Neutrophil (primary cell): Measurements from ENCODE around the gene CLIC5.

ENCODE experiments used
- H3K27ac ChIP-seq: fragments of 200-600 bp; sonication (generic); 2 replicates; pipeline ENCODE4 v1.5.1; 2016; ENCODE audit warnings: mild to moderate bottlenecking, moderate library complexity
- H3K27me3 ChIP-seq: fragments of 200-600 bp; sonication (generic); 2 replicates; pipeline ENCODE4 v1.6.0; 2016; ENCODE audit warnings: mild to moderate bottlenecking
- H3K36me3 ChIP-seq: fragments of 200-600 bp; sonication (generic); 2 replicates; pipeline ENCODE4 v1.5.1; 2017
- H3K4me1 ChIP-seq, 2 experiments: fragments of 200-600 bp in 1 of 2; sonication (generic) in 1 of 2; 1 replicate in 1 of 2; 2 replicates in 1 of 2; pipeline versions ENCODE4 v1.5.1 to v1.6.1; 2013 to 2016; ENCODE audit warnings: low read depth in 1 of 2, low read length in 1 of 2, mild to moderate bottlenecking in 1 of 2, moderate library complexity in 1 of 2; ENCODE audit not compliant: control insufficient read depth in 1 of 2, insufficient read depth in 1 of 2
- H3K4me3 ChIP-seq, 2 experiments: fragments of 200-600 bp in 1 of 2; sonication (generic) in 1 of 2; 1 replicate in 1 of 2; 2 replicates in 1 of 2; pipeline ENCODE4 v1.5.1; 2013 to 2016; ENCODE audit warnings: low read depth in 1 of 2, low read length in 1 of 2, mild to moderate bottlenecking in 1 of 2, moderate library complexity in 1 of 2
- H3K9me3 ChIP-seq: fragments of 200-600 bp; sonication (generic); 2 replicates; pipeline ENCODE4 v1.5.1; 2016
- TF ChIP-seq, protein P1 (sequence below): fragments of 200-600 bp; sonication (generic); IDR thresholded peaks from 2 replicates; pipeline ENCODE4 v1.5.1; 2016; ENCODE audit warnings: antibody characterized with exemption

CLIC5 gene

GRCh38 chr6:45854149-45854742 is 161.4 kb downstream of the CLIC5 start:
- H3K4me3 ChIP-seq = no peak overlapping the region
- no peaks in the 10 kb centered on the region for H3K4me1 ChIP-seq
- H3K27me3 ChIP-seq = no peaks in the 10 kb centered on the region
- no peaks in the 10 kb centered on the region for H3K9me3 ChIP-seq
- no peaks in the 10 kb centered on the region for H3K36me3 ChIP-seq
- TF ChIP-seq, protein P1, sequence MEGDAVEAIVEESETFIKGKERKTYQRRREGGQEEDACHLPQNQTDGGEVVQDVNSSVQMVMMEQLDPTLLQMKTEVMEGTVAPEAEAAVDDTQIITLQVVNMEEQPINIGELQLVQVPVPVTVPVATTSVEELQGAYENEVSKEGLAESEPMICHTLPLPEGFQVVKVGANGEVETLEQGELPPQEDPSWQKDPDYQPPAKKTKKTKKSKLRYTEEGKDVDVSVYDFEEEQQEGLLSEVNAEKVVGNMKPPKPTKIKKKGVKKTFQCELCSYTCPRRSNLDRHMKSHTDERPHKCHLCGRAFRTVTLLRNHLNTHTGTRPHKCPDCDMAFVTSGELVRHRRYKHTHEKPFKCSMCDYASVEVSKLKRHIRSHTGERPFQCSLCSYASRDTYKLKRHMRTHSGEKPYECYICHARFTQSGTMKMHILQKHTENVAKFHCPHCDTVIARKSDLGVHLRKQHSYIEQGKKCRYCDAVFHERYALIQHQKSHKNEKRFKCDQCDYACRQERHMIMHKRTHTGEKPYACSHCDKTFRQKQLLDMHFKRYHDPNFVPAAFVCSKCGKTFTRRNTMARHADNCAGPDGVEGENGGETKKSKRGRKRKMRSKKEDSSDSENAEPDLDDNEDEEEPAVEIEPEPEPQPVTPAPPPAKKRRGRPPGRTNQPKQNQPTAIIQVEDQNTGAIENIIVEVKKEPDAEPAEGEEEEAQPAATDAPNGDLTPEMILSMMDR = no peak
- H3K27ac ChIP-seq = no peak overlapping the region

- TF ChIP-seq, protein P1 = no peak
- Histone ChIP-seq H3K4me3 (no peak overlapping the region), H3K4me1 (no peaks in the 10 kb centered on the region), H3K36me3 (no peaks in the 10 kb centered on the region), H3K9me3 (no peaks in the 10 kb centered on the region), H3K27me3 (no peaks in the 10 kb centered on the region), H3K27ac (no peak overlapping the region)
Measured at GRCh38 chr6:45851034-45851400, 164.6 kb downstream of the CLIC5 start.

DNA sequence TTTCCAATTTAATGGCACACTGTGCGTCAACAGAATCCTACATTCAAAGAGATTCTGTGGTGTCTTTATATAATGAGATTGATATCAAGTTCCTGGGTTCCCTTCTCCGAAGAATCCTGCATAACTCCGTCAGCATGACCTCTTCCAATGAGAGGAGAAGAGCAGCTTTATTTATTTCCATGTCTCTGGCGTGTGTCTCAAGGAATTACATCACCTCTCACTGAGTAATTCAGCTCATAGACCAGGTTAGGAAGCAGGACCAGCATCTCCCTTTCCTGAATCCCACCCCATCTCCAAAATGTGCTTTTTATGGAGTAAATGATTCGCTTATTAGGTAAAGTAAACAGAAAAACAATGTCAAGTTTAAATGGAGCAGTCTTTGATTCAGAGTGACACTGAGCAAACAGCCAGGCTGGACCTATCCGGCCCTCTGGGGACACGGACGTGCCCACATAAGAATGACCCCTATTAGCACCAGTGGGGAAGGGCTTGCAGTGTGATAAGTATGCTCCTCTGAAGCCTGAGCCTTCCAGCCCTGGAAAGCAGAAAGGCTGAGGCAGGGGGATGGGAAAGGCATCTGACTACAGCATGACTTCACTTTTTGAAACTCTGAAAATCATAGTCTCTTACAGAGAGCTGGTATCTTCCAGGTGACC is 165.2 kb downstream of the CLIC5 start:
- no peaks in the 10 kb centered on the region for H3K4me1 ChIP-seq
- H3K27ac ChIP-seq = no peak overlapping the region
- H3K9me3 ChIP-seq = no peaks in the 10 kb centered on the region
- TF ChIP-seq, protein P1 = no peak
- no peaks in the 10 kb centered on the region for H3K36me3 ChIP-seq
- H3K27me3 ChIP-seq = no peaks in the 10 kb centered on the region
- H3K4me3 ChIP-seq = no peak overlapping the region

- no peaks in the 10 kb centered on the region for H3K27me3 ChIP-seq
- no peaks in the 10 kb centered on the region for H3K4me1 ChIP-seq
- TF ChIP-seq, protein P1 = no peak
- no peaks in the 10 kb centered on the region for H3K36me3 ChIP-seq
- no peaks in the 10 kb centered on the region for H3K9me3 ChIP-seq
- H3K27ac ChIP-seq = no peak overlapping the region
- H3K4me3 ChIP-seq = no peak overlapping the region
Measured at GRCh38 chr6:45845567-45845966, 170.1 kb downstream of the CLIC5 start.

DNA sequence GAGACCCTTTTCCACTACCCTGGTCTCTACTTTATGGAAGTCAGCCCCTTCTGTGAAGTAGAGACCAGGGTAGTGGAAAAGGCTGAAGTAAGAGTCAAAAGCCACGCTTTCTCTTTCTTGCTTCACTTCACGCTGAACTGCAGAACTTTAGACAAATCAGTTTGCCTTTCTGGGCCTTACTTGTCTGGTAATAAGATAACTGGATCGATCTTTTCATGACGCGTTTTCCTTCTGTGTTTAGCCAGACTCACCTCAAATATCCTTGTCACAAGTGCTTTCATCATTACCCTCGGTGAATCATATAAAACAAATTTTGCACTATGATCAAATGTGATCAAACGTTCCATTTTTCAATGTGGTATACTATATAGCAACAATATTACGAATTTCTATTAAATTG is 170.7 kb downstream of the CLIC5 start:
- Histone ChIP-seq H3K27ac (no peak overlapping the region), H3K4me3 (no peak overlapping the region), H3K36me3 (no peaks in the 10 kb centered on the region), H3K9me3 (no peaks in the 10 kb centered on the region), H3K27me3 (no peaks in the 10 kb centered on the region), H3K4me1 (no peaks in the 10 kb centered on the region)
- TF ChIP-seq, protein P1 = no peak
